ENCODE data around the gene B4GALT3.

B4GALT3 gene

DNA sequence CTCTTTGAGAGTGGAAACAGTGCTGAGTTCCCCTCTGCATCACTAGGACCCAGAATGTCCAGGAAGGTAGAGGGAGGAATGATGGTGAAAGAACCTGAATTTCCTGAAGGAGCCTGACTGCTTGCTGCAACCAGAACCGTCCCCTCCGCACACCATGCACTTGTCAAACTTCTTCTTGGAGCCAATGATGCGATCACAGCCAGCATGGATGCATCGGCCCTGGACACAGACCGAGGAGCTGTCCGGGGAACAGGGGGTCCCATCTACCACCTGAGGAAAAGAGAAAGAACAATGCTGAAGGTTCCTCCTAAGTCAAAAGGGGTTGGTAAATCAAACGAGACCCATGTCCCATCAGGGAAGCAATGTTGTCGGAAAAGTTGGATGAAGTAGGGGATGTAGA, 14.7 kb upstream of the B4GALT3 start:
- in situ Hi-C loops (cut with MboI; ENCODE audit: low pct_unique_long_range_greater_than_20kb, low sequenced_read_pairs), result loop anchor here (25.0 kb wide), 1 partner anchor 195 kb away; no protein-coding TSS in a partner anchor
- no peak for DNase-seq

DNA sequence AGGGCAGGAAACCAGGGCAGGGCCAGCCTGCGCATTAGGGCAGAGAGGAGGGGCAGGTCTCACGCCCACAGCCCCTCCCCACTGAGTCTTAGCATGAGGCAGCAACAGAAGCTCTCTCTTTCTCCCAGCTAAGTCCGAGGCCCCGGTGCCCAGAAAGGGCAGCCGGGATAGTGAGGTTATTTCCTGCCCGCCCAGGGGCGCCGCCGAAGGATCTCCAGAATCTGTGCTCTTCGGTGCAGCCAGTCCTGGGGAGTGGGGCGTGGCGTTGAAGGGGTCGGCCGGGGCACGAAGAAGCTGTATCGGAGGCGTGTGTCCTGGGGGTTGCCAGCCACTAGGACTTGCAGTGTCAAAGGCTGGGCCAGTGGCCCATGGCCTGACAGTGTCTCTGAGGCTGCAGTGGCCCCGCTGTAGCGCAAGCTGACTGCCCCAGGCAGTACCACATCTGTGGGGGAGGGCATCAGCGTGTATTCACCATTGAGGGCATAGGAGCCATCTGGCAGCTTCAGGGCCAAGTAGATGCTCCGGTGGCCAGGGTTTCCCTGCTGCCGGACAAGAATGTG, 13.7 kb upstream of the B4GALT3 start:
- in situ Hi-C loops (cut with MboI; ENCODE audit: low pct_unique_long_range_greater_than_20kb, low sequenced_read_pairs), result loop anchor here (25.0 kb wide), 1 partner anchor 196 kb away; no protein-coding TSS in a partner anchor
- no peak for DNase-seq

DNA sequence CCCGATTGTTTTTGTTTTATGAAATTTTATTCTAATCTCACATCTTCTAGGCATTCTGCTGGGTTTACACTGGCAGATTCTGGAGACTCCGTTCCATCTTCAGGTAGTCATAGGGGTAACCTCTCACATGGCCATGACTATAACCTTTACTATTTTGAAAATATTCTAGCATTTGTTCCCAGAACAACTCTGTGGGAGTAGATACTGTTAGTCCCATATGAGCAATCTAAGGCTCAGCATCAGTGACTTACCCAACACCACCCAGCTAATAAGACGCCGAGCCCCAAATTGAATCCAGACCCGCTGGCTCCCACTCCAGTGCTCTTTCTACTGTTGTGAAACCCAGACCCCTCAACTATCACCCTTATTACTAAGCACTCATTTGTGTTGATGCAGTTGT, 11.7 kb upstream of the B4GALT3 start:
- in situ Hi-C loops (cut with MboI; ENCODE audit: low pct_unique_long_range_greater_than_20kb, low sequenced_read_pairs), result loop anchor here (25.0 kb wide), 1 partner anchor 198 kb away; no protein-coding TSS in a partner anchor
- DNase-seq, result no peak

DNA sequence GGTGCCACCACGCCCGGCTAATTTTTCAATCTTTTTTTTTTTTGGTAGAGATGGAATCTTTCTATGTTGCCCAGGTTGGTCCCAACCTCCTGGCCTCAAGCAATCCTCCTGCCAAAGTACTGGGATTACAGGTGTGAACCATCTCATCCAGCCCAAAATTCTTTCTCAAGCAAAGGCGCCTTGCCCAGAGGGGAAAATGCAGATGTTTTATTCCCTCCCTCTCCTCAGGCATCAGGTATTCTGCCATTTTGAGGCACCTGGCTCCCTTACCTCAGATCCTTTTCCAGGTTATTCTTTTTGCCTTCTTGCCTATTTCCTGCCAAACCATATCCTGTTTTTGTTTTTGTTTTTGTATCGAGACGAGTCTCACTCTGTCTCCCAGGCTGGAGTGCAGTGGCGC, 11.1 kb upstream of the B4GALT3 start:
- in situ Hi-C loops (cut with MboI; ENCODE audit: low pct_unique_long_range_greater_than_20kb, low sequenced_read_pairs), result loop anchor here (25.0 kb wide), 1 partner anchor 199 kb away; no protein-coding TSS in a partner anchor
- no peak for DNase-seq

DNA sequence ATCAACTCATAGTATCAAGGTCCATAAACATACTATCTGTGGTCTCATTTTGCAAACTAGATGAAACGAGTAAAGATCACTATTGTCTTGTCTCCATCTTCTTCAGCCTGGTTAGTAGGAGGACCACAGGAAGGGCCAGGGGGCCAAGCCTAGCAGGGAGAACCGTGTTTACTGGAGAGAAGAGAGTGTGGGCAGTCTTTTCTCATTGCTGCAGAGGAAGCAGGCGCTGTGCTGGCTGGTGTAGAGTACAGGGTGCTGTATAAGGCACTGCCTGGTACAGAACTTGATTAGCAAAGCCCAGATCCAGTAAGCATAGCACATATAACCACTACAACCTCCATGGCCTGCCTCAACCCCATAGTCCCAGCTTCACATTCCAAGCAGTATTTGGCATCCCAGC, 10.0 kb upstream of the B4GALT3 start:
- in situ Hi-C loops (cut with MboI; ENCODE audit: low pct_unique_long_range_greater_than_20kb, low sequenced_read_pairs), result loop anchor here (25.0 kb wide), 1 partner anchor 200 kb away; no protein-coding TSS in a partner anchor
- DNase-seq, result no peak

DNA sequence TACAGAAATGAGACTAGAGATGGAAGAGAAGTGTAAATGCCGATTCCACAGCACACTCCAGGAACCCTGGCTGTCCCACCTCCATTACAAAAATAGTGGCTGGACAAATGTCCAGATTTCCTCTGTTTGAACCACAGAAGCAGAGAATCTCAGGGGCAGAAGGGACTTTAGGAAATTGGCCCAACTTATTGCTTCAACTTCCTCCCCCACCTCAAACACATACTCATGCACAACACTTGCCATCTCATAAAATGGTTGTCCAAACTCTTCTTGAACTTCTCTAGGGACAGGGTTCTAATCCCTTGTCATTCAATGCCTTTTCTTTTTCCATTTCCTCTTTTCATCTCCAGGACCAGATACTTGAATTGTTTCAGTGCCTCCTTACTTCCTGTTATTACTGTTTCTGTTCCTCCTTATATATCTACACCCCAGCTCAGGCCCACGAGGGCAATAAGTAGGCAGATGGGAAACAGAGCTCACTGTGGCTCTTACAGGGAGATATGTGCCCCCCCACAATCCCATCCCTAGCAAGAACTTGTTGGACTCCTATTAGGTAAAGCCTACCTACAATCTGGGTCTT, 8.5 kb upstream of the B4GALT3 start:
- in situ Hi-C loops (cut with MboI; ENCODE audit: low pct_unique_long_range_greater_than_20kb, low sequenced_read_pairs), result loop anchor here (25.0 kb wide), 1 partner anchor 201 kb away; no protein-coding TSS in a partner anchor
- peak; percentile 87 for DNase-seq

DNA sequence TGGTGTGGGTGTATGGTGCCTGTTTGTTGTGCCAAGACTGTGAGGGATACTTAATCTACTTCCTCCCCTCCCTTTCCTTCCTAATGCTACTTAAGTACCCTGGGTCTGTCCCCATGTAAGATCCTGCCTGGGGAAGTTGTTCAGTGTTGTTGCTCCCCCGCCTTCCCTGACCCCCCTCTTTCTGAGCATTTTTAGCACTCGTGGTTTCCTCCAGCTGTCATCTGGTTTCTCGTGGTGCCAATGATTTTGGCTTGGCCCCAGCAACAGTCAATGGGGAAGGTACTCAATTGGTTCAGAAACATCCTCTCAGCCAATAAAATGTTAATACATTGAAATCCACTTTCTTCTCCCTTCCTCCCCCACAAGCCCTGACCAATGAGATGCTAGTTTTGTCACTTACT, 8.0 kb upstream of the B4GALT3 start:
- peak; percentile 98 for DNase-seq
- in situ Hi-C loops (cut with MboI; ENCODE audit: low pct_unique_long_range_greater_than_20kb, low sequenced_read_pairs), result loop anchor here (25.0 kb wide), 1 partner anchor 202 kb away; no protein-coding TSS in a partner anchor

DNA sequence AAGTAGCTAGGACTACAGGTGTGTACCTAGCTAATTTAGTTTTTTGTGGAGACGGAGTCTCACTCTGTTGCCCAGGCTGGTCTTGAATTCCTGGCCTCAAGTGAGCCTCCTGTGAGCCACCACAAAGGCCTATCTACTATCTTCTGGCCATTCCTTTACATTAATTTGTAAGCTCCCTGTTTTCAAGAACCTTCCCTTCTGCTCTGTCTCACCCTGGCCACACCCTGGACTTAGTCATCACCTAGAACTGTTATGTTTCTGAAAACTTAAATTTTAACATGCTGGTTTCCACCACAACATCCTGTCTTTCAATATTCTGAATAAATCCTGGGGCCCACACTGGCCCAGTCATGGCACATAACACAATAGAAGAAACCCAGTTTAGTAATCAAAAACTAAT, 4.9 kb upstream of the B4GALT3 start:
- no peak for DNase-seq
- in situ Hi-C loops (cut with MboI; ENCODE audit: low pct_unique_long_range_greater_than_20kb, low sequenced_read_pairs), result loop anchor here (25.0 kb wide), 1 partner anchor 205 kb away; no protein-coding TSS in a partner anchor

DNA sequence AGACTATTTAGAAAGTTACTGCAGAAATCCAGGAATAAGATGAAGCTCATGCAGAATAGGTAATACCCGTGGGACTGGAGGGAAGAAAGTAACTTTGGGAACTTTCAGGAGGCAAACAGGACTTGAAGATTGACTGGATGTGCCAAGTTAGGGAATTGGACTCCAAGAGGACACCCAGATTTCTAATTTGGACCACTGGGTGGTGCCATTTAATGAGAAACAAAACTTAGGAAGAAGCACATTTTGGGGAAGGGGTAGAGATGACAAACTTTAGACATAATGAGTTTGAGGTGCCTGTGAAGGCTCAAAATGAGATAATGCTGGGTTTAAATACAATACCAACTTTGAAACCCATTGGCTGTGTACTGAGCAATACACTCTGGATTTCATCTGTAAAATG, 3.3 kb upstream of the B4GALT3 start:
- in situ Hi-C loops (cut with MboI; ENCODE audit: low pct_unique_long_range_greater_than_20kb, low sequenced_read_pairs), result loop anchor here (25.0 kb wide), 1 partner anchor 207 kb away; no protein-coding TSS in a partner anchor
- peak; percentile 58 for DNase-seq

DNA sequence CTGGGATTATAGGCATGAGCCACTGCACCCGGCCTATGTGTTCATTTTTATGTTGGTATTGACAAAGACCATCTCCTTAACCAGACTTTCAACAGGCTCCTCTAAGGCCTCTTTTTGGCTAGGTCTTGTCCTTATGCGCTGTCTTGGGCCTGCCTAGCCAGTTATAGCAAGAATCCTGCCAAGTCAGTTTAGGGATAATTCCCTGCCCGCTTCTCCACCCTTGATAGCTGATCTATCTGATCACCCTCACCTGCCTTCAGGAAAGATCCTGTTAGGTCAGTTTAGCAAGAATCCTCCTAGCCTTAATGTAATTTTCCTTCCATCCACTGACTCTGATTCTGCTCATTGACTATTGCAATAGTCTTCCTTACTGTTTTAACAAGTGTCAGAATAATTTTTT, 2.4 kb upstream of the B4GALT3 start:
- no peak for DNase-seq
- in situ Hi-C loops (cut with MboI; ENCODE audit: low pct_unique_long_range_greater_than_20kb, low sequenced_read_pairs), result loop anchor here (25.0 kb wide), 1 partner anchor 208 kb away; no protein-coding TSS in a partner anchor

DNA sequence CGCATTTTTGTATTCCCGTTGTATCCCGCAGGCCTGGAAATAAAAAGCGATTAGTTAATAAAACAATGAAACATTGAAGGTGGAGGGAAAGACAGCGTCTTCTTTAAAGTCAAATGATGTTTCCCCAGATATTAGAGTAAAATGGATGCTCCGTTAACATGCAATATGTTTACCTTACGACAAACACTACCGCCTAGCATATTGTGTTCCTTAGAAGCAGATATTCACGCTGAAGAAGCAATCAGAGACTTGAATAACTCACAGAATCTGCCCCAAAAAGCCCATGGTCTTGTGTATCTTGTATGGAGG, 583 bp upstream of the B4GALT3 start:
- in situ Hi-C loops (cut with MboI; ENCODE audit: low pct_unique_long_range_greater_than_20kb, low sequenced_read_pairs), result loop anchor here (25.0 kb wide), 1 partner anchor 209 kb away; no protein-coding TSS in a partner anchor

DNA sequence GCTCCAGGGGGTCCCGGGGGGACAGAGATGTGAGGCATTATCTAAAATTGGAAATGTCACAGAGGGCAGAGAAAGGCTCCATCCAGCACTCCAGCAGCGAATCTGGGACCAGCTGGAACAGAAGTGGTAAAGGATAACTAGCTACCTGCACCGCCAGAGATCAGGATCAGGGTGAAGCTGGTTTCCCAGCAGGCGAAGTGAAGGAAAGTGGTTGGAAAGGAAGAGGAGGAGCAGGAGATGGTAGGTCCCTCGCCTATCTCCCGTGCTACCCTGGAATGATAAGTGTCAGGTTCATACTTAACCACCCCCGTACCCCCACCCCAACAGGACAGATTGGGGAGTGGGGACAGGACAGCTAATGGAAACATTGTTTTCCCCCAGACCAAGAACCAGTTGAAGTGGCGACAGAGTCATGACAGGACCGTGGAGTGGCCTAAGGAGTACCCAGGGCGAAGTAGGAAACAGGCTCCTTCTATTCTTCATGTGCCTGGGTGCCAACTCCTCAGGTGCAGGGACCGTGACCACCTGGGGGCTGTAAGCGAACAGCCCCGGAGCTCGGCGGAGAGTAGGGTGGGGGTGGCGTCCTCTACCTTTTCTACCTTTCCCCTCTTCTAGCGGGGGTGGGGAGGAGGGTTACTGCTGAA, 717 bp downstream of the B4GALT3 start:
- DNase-seq, result no peak
- in situ Hi-C loops (cut with MboI; ENCODE audit: low pct_unique_long_range_greater_than_20kb, low sequenced_read_pairs), result loop anchor here (25.0 kb wide), 1 partner anchor 211 kb away; no protein-coding TSS in a partner anchor

More for the DNA sequence above, 583 bp upstream of the B4GALT3 start:
- no peak for DNase-seq

DNA sequence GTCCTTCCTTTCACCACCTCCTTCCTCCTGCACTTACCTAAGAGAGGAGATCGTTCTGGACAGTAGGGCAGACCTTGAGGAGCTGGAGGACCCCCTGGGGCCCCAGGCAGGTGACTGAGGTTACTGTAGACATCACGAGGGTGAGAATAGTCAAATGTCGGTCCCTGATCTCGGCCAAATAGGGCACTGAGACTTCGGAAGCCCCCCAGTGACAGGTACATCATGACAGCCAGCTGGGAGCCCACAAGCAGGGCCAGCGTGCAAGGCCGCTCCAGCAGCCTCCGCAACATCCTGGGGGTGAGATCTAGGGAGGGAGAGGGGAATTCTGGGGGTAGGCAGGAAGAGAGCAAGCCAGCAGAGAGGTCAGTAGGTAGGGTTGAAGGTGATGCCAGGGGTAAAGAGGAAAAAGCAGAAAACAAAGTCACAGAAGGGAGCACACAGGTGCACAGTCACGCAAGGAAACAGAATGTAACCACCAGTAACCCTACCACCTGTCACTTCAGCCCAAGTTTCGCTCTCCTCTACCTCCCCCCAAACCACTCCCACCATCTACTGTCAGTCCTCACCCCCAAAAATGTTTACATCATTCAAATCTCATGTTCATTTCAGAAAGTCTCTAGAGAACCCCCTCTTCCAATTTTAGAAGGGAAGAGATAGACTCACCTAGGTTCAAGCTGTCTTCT, 1.4 kb downstream of the B4GALT3 start:
- in situ Hi-C loops (cut with MboI; ENCODE audit: low pct_unique_long_range_greater_than_20kb, low sequenced_read_pairs), result loop anchor here (25.0 kb wide), 1 partner anchor 211 kb away; no protein-coding TSS in a partner anchor
- DNase-seq, result no peak

DNA sequence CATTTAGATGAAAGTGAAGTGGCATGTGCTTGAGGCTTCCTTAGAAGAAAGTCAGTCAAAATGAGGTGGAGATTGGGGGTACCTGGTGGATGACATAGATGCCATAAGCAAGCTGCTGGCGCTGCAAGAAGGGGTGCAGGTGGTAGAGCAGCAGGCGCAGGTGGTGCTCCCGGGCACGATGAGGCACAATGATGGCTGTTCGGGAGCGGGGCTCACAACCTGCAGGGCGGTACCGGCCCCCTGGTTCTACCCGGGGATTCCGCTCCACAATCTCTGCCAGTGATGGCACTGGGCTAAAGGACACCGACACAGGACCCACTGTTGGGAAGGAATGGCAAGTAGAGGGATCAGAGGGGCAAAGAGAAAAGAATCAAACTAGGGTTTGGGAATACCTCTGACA, 2.4 kb downstream of the B4GALT3 start:
- in situ Hi-C loops (cut with MboI; ENCODE audit: low pct_unique_long_range_greater_than_20kb, low sequenced_read_pairs), result loop anchor here (25.0 kb wide), 1 partner anchor 212 kb away; no protein-coding TSS in a partner anchor
- no peak for DNase-seq

DNA sequence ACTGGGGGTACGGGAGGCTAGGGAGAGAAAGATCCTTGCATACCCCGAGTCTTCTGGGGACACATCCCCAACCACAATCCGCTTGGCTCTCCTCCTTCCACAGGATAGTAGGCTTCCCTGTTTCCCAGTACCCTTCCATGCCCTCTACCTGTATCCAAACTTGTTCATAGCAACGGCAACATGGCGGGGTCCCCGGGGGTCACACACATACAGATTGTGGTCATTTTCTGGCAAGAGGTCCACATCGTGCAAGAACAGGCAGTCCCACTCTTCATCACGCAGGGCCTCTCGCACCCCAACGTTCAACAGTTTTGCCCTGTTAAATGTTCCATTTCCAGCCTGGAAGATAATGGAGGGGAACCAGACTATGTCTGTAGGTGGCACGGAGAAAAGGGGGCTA, 3.6 kb downstream of the B4GALT3 start:
- no peak for DNase-seq
- in situ Hi-C loops (cut with MboI; ENCODE audit: low pct_unique_long_range_greater_than_20kb, low sequenced_read_pairs), result no loop called here

DNA sequence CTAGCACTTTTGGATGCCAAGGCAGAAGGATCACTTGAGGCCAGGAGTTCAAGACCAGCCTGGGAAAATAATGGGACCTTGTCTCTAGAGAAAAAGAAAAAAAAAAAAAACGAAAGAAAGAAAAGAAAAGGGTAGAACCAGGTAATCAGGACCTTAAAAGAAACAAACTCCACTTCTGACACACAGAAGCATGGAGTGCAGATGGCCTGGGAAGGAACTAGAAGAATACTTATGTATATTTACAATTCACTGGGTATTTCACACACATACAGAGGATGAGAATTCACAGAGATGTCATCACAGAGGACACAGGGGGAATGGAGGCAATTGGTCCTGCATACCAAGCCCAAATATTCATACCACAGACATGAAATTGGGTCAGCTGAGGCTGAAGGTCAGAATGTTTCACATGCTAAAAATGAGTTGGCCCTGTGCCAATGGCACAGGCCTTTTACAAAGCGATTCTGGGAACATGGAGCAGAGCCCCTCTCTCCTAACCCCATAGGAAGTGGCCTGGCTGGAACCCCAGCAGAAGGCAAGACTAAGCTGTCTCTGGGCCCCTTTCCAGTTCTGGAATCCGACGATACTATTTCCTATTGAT, 4.4 kb downstream of the B4GALT3 start:
- in situ Hi-C loops (cut with MboI; ENCODE audit: low pct_unique_long_range_greater_than_20kb, low sequenced_read_pairs), result no loop called here
- DNase-seq, result no peak

DNA sequence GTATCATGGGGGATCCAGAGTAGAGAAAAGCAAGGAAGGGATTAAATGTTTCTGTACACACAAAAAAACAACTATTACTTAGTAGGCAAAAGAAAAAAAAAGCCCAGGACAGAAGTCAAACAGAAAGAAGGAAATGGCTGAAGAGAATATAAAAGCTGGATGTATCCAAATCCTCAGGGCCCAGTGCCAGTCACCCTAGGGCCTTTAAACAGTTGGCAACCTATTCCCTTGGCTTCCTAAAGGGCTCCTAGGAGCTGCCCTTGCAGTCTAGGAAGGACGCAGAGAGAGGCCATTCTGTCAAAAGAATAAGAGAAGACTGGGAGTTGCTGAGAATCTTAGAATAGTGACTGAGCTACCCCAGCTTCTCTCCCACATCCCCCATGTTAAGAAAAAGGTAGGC, 5.0 kb downstream of the B4GALT3 start:
- in situ Hi-C loops (cut with MboI; ENCODE audit: low pct_unique_long_range_greater_than_20kb, low sequenced_read_pairs), result no loop called here
- no peak for DNase-seq

DNA sequence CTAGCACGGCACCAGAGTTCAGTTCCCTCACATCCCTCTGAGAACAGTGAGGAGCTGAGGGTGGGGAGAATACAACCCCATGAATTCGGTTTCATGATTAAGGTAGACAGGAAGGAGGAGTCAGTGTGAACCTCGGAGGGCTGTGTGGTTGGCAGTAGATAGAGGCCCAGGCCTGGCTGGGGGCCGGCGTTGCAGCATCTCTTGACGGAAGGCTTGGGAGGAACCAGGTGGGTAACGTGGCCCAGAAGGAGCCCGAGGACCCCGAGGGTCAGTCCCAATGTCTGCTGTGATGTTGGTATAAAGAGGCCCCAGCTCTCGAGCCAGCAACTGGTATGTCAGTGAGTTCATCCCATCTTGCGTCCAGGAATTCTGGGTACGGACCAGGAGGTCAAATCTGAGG, 5.6 kb downstream of the B4GALT3 start:
- in situ Hi-C loops (cut with MboI; ENCODE audit: low pct_unique_long_range_greater_than_20kb, low sequenced_read_pairs), result no loop called here
- DNase-seq, result no peak

DNA sequence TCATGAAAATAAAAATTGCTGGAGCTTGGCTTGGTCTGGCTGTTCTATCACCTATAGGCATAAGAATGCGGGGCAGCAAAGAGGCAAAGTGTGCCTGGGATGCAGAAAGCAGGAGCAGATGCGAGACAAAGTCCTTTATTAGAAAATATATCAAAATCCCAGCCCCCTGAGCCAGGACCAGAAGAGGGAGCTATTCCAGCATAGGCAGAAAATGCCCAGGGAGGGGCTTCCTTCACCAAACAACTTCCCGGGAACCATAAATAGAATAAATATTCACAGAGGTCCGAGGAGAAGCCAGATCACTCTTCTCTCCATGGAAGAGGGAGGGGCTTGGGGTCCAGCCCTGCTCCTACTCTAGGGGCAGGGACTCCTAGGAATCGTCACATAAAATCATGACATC, 6.1 kb downstream of the B4GALT3 start:
- in situ Hi-C loops (cut with MboI; ENCODE audit: low pct_unique_long_range_greater_than_20kb, low sequenced_read_pairs), result no loop called here
- no peak for DNase-seq
